ENCODE data around the gene TMEM269.

TMEM269 gene

DNA sequence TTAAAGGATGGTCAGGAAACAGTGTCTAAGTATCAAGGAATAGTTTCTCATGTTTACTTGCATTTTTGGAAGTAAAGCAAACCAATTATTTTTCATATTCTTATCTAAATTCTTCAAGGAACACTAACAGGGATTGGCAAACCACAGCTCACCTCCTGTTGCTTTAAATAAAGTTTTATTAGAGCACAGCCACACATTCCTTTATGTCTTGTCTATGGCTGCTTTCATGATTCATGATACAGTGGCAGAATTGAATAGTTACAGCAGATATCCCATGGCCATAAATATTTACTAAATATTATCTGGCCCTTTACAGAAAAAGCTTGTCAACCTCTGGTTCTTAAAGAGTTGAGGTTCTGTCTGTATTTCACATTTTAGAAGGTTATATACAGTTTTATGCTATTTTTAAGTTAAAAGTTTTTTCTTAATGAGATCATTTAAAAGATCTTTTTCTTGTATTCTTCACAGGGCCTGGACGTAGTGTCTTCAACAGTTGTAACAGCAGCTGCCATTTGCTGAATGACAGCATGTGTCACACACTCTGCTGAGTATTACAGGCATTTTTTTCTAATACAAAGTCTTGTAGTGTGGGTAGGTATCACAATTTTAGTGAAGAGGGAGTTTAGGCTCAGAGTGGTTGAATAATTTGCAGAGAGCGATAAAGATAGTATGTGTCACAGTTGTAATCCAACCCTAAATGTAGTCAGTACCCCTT, 64.2 kb downstream of the TMEM269 start:
- DNase-seq (ENCODE audit: low spot score) = peak; percentile 59

GRCh38 chr1:42849944-42850343, 65.2 kb downstream of the TMEM269 start:
- no peak for DNase-seq (ENCODE audit: low spot score)
